ENCODE measurements around the gene ACSM3.

Gene ACSM3

GRCh38 chr16:20765732-20766131, 1.9 kb downstream of the ACSM3 start:
- Histone ChIP-seq H3K4me1 (ENCODE audit: insufficient read depth, poor library complexity, severe bottlenecking) (no peaks in the 10 kb centered on the region), H3K27ac (ENCODE audit: poor library complexity, severe bottlenecking) (no peak overlapping the region), H3K27me3 (ENCODE audit: insufficient read depth, poor library complexity, severe bottlenecking) (no peaks in the 10 kb centered on the region), H3K4me3 (ENCODE audit: severe bottlenecking) (no peak overlapping the region), H3K36me3 (ENCODE audit: low read depth) (no peaks in the 10 kb centered on the region), H3K9me3 (ENCODE audit: severe bottlenecking) (no peaks in the 10 kb centered on the region)
- TF ChIP-seq CTCF (IDR thresholded peaks at IDR 0.05; ENCODE audit: poor library complexity, severe bottlenecking) = no peak
- no peak for ATAC-seq (ENCODE audit: low read depth)
- no peak for DNase-seq (ENCODE audit: low spot score)

GRCh38 chr16:20766294-20766693, 2.5 kb downstream of the ACSM3 start:
- H3K4me1 ChIP-seq (ENCODE audit: insufficient read depth, poor library complexity, severe bottlenecking) = no peaks in the 10 kb centered on the region
- no peak for TF ChIP-seq CTCF (IDR thresholded peaks at IDR 0.05; ENCODE audit: poor library complexity, severe bottlenecking)
- ATAC-seq (ENCODE audit: low read depth) (no peak), DNase-seq (ENCODE audit: low spot score) (no peak)
- no peak overlapping the region for H3K27ac ChIP-seq (ENCODE audit: poor library complexity, severe bottlenecking)
- H3K9me3 ChIP-seq (ENCODE audit: severe bottlenecking) = no peaks in the 10 kb centered on the region
- no peaks in the 10 kb centered on the region for H3K36me3 ChIP-seq (ENCODE audit: low read depth)
- H3K27me3 ChIP-seq (ENCODE audit: insufficient read depth, poor library complexity, severe bottlenecking) = no peaks in the 10 kb centered on the region
- no peak overlapping the region for H3K4me3 ChIP-seq (ENCODE audit: severe bottlenecking)

- ATAC-seq (ENCODE audit: low read depth) (no peak), DNase-seq (ENCODE audit: low spot score) (no peak)
- Histone ChIP-seq H3K4me3 (ENCODE audit: severe bottlenecking) (no peak overlapping the region), H3K27me3 (ENCODE audit: insufficient read depth, poor library complexity, severe bottlenecking) (no peaks in the 10 kb centered on the region), H3K4me1 (ENCODE audit: insufficient read depth, poor library complexity, severe bottlenecking) (no peaks in the 10 kb centered on the region), H3K9me3 (ENCODE audit: severe bottlenecking) (no peaks in the 10 kb centered on the region), H3K27ac (ENCODE audit: poor library complexity, severe bottlenecking) (no peak overlapping the region), H3K36me3 (ENCODE audit: low read depth) (no peaks in the 10 kb centered on the region)
- TF ChIP-seq CTCF (IDR thresholded peaks at IDR 0.05; ENCODE audit: poor library complexity, severe bottlenecking) = no peak
These were observed 3.8 kb downstream of the ACSM3 start for GRCh38 chr16:20767577-20767976.

- no peak for TF ChIP-seq CTCF (IDR thresholded peaks at IDR 0.05; ENCODE audit: poor library complexity, severe bottlenecking)
- H3K27me3 ChIP-seq (ENCODE audit: insufficient read depth, poor library complexity, severe bottlenecking) = no peaks in the 10 kb centered on the region
- H3K36me3 ChIP-seq (ENCODE audit: low read depth) = no peaks in the 10 kb centered on the region
- DNase-seq (ENCODE audit: low spot score) (no peak), ATAC-seq (ENCODE audit: low read depth) (no peak)
- no peak overlapping the region for H3K27ac ChIP-seq (ENCODE audit: poor library complexity, severe bottlenecking)
- no peak overlapping the region for H3K4me3 ChIP-seq (ENCODE audit: severe bottlenecking)
- H3K4me1 ChIP-seq (ENCODE audit: insufficient read depth, poor library complexity, severe bottlenecking) = no peaks in the 10 kb centered on the region
- H3K9me3 ChIP-seq (ENCODE audit: severe bottlenecking) = no peaks in the 10 kb centered on the region
These were observed 4.3 kb downstream of the ACSM3 start for GRCh38 chr16:20768121-20768520.

- Histone ChIP-seq H3K4me1 (ENCODE audit: insufficient read depth, poor library complexity, severe bottlenecking) (no peaks in the 10 kb centered on the region), H3K27me3 (ENCODE audit: insufficient read depth, poor library complexity, severe bottlenecking) (peaks cover 6% of the 10 kb centered on the region), H3K4me3 (ENCODE audit: severe bottlenecking) (no peak overlapping the region), H3K27ac (ENCODE audit: poor library complexity, severe bottlenecking) (no peak overlapping the region), H3K9me3 (ENCODE audit: severe bottlenecking) (no peaks in the 10 kb centered on the region), H3K36me3 (ENCODE audit: low read depth) (no peaks in the 10 kb centered on the region)
- TF ChIP-seq CTCF (IDR thresholded peaks at IDR 0.05; ENCODE audit: poor library complexity, severe bottlenecking) = no peak
- ATAC-seq (ENCODE audit: low read depth) (no peak), DNase-seq (ENCODE audit: low spot score) (no peak)
These were observed 5.0 kb downstream of the ACSM3 start for GRCh38 chr16:20768818-20769217.
